Naive thymus-derived CD4-positive, alpha-beta T cell (primary cell): ENCODE measurements around the gene WDR83. TPM values are rescaled to one million over a fixed set of nuclear protein-coding genes. Genes with fewer than 3 reads are reported as not detected.
"Not testable (repeated sequence)": the region's sequence is repeated elsewhere in the genome, so short reads cannot be mapped to it uniquely, and the experiment has no call there.

ENCODE experiments used
- ATAC-seq: fragments of 150-1000 bp; cut with Tn5 transposase; 2 replicates; pipeline ENCODE4 v1.10.0; 2021; ENCODE audit warnings: mild to moderate bottlenecking, moderate library complexity
- CTCF ChIA-PET: fragments of 350-600 bp; sonication (Branson Sonifier 250); formaldehyde crosslinking; loops from one replicate; lab custom pipeline; 2021; ENCODE audit warnings: antibody characterized with exemption; lab: Charles Lee
- POLR2A ChIA-PET: fragments of 350-600 bp; sonication (Branson Sonifier 250); formaldehyde crosslinking; loops from one replicate; lab custom pipeline; 2021; ENCODE audit warnings: antibody characterized with exemption, inconsistent platforms; lab: Charles Lee
- DNase-seq, 9 donors: peaks; one replicate each; pipeline versions ENCODE4 v3.0.0 to v3.0.0-alpha.2; 2020 to 2022; ENCODE audit warnings: mixed read lengths in 1 of 9
- H3K27ac ChIP-seq: one replicate; pipeline ENCODE4 v1.7.0; 2013; ENCODE audit warnings: mild to moderate bottlenecking, low read depth, low read length, moderate library complexity
- H3K27me3 ChIP-seq, 2 donors: one replicate each; pipeline ENCODE4 v1.7.0; 2013; ENCODE audit warnings: low read length in 2 of 2, mild to moderate bottlenecking in 2 of 2, moderate library complexity in 2 of 2; ENCODE audit not compliant: control insufficient read depth in 2 of 2, insufficient read depth in 2 of 2
- H3K36me3 ChIP-seq, 3 experiments: 1 replicate in 2 of 3; 2 replicates in 1 of 3; pipeline ENCODE4 v1.7.0; 2013; ENCODE audit warnings: low read length in 3 of 3, mild to moderate bottlenecking in 3 of 3, moderate library complexity in 1 of 3; ENCODE audit not compliant: insufficient read depth in 3 of 3, control insufficient read depth in 2 of 3
- H3K4me1 ChIP-seq, 2 donors: one replicate each; pipeline ENCODE4 v1.7.0; 2013; ENCODE audit warnings: low read length in 2 of 2, mild to moderate bottlenecking in 2 of 2, moderate library complexity in 1 of 2; ENCODE audit not compliant: control insufficient read depth in 2 of 2, insufficient read depth in 2 of 2
- H3K4me3 ChIP-seq: 2 replicates; pipeline ENCODE4 v1.7.0; 2013; ENCODE audit warnings: mild to moderate bottlenecking, low read length
- H3K9me3 ChIP-seq, 3 experiments: 1 replicate in 2 of 3; 2 replicates in 1 of 3; pipeline ENCODE4 v1.7.0; 2013; ENCODE audit warnings: low read length in 3 of 3; ENCODE audit not compliant: control insufficient read depth in 2 of 3
- H3K27ac Mint-ChIP-seq, 9 donors: one replicate each; pipeline ENCODE4 v1.8.0; 2020 to 2022; ENCODE audit warnings: mixed read lengths in 9 of 9, mild to moderate bottlenecking in 8 of 9, moderate library complexity in 5 of 9, inconsistent platforms in 2 of 9
- H3K27me3 Mint-ChIP-seq, 5 donors: one replicate each; pipeline ENCODE4 v1.8.0; 2021 to 2022; ENCODE audit warnings: mixed read lengths in 5 of 5, mild to moderate bottlenecking in 1 of 5
- H3K36me3 Mint-ChIP-seq, 5 donors: one replicate each; pipeline ENCODE4 v1.8.0; 2020 to 2022; ENCODE audit warnings: mixed read lengths in 5 of 5, mild to moderate bottlenecking in 3 of 5, inconsistent platforms in 1 of 5
- H3K4me1 Mint-ChIP-seq, 7 donors: one replicate each; pipeline ENCODE4 v1.8.0; 2020 to 2022; ENCODE audit warnings: mixed read lengths in 7 of 7, mild to moderate bottlenecking in 3 of 7, inconsistent platforms in 1 of 7
- H3K4me3 Mint-ChIP-seq, 10 donors: one replicate each; pipeline ENCODE4 v1.8.0; 2020 to 2022; ENCODE audit warnings: mild to moderate bottlenecking in 10 of 10, mixed read lengths in 10 of 10, moderate library complexity in 6 of 10, inconsistent platforms in 2 of 10
- H3K9me3 Mint-ChIP-seq, 11 donors: one replicate each; pipeline ENCODE4 v1.8.0; 2020 to 2022; ENCODE audit warnings: mixed read lengths in 11 of 11, mild to moderate bottlenecking in 4 of 11, inconsistent platforms in 1 of 11, moderate library complexity in 1 of 11
- intact Hi-C, 2 donors: fragments of 100-400 bp; cut with micrococcal nuclease; formaldehyde crosslinking; loops; one replicate each; pipeline ENCODE4 v1.15.1; 2023
- polyA plus RNA-seq, 2 donors: library from polyadenylated mRNA; unstranded; fragments of 300-500 nt; fragmentation: Illumina TruSeq; gene quantifications; one replicate each; pipeline ENCODE4 v1.2.3, GENCODE V29; 2021
- total RNA-seq, 6 experiments: library from RNA in 5 of 6; stranded (reverse) in 5 of 6; gene quantifications; 1 replicate in 5 of 6; 2 replicates in 1 of 6; pipeline ENCODE4 v1.2.3 and lab custom pipeline; 2021 to 2026

The WDR83 gene
- total and polyA plus RNA-seq, 7 experiments from 2014 or later: 7.8 to 20.6 (median 14.7) TPM

- DNase-seq, H3K27me3 Mint-ChIP-seq, H3K27me3 ChIP-seq, ATAC-seq, H3K27ac ChIP-seq, H3K9me3 ChIP-seq, H3K4me3 ChIP-seq, H3K9me3 Mint-ChIP-seq, H3K27ac Mint-ChIP-seq, POLR2A ChIA-PET, H3K4me3 Mint-ChIP-seq, intact Hi-C loops, H3K4me1 ChIP-seq, H3K4me1 Mint-ChIP-seq: not testable (repeated sequence)
- H3K36me3 Mint-ChIP-seq: peaks cover 0 to 39% (median 4%) of the 10 kb centered on the region in 5 donors
- CTCF ChIA-PET: interaction anchor here (1.6 kb wide), 1 partner anchor 44 kb away, joined by 6 read pairs; no protein-coding TSS in a partner anchor
- peaks cover 0 to 68% (median 9%) of the 10 kb centered on the region in 3 experiments for H3K36me3 ChIP-seq
Measured at GRCh38 chr19:12713304-12713703, 46.7 kb downstream of the WDR83 start.

DNA sequence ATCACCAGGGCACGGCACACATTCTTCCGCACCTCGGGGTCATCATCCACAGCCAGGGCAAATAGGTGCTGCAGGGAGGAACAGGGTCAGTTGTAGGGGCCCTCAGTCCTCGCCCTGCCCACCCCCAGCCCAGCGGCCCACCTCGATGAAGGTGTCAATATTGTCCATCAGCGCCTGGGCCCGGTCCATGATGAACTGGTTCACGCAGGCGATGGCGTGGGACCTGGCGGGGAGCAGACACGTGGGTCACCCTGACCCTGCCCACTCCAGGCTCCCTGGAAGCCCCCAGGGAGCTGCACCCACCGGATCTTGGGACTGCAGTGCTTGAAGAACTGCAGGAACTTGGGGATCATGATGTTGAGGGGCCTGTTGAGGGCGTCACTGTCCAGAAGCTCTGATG, 48.5 kb downstream of the WDR83 start:
- Mint-ChIP-seq H3K36me3 (peaks cover 0 to 46% (median 4%) of the 10 kb centered on the region in 5 donors), H3K4me1 (peaks cover 4 to 19% (median 7%) of the 10 kb centered on the region in 7 donors), H3K4me3 (no peak overlapping the region), H3K27me3 (no peaks in the 10 kb centered on the region), H3K9me3 (no peaks in the 10 kb centered on the region), H3K27ac (no peak overlapping the region)
- POLR2A ChIA-PET: interaction anchor here (1.5 to 1.6 kb wide), 2 partner anchors 17 to 77 kb away, joined by 4 to 6 read pairs; no protein-coding TSS in a partner anchor
- H3K27ac ChIP-seq: no peak overlapping the region
- H3K4me3 ChIP-seq: no peak overlapping the region
- intact Hi-C loops: no loop called here
- DNase-seq: no peak
- H3K27me3 ChIP-seq: no peaks in the 10 kb centered on the region
- CTCF ChIA-PET: interaction anchor here (1.0 to 1.6 kb wide), 2 partner anchors 43 kb away, joined by 3 to 6 read pairs; no protein-coding TSS in a partner anchor
- ATAC-seq: no peak
- H3K36me3 ChIP-seq: peaks cover 0 to 61% (median 12%) of the 10 kb centered on the region in 3 experiments
- no peaks in the 10 kb centered on the region for H3K9me3 ChIP-seq
- H3K4me1 ChIP-seq: no peaks in the 10 kb centered on the region

GRCh38 chr19:12715929-12716328, 49.3 kb downstream of the WDR83 start:
- H3K36me3 ChIP-seq: peaks cover 0 to 53% (median 7%) of the 10 kb centered on the region in 3 experiments
- intact Hi-C loops: no loop called here
- no peaks in the 10 kb centered on the region for H3K9me3 ChIP-seq
- H3K36me3 Mint-ChIP-seq: peaks cover 0 to 39% (median 4%) of the 10 kb centered on the region in 5 donors
- CTCF ChIA-PET: interaction anchor here (0.8 to 2.7 kb wide), 4 partner anchors 18 to 142 kb away, joined by 3 to 10 read pairs (median 4); partner anchors contain the start of gene TRIR
- peaks cover 7 to 24% (median 14%) of the 10 kb centered on the region in 7 donors for H3K4me1 Mint-ChIP-seq
- no peaks in the 10 kb centered on the region for H3K27me3 Mint-ChIP-seq
- no peak overlapping the region for H3K4me3 Mint-ChIP-seq
- H3K4me3 ChIP-seq: no peak overlapping the region
- ATAC-seq (no peak), DNase-seq (no peak)
- peaks cover 4 to 6% of the 10 kb centered on the region in 2 donors for H3K4me1 ChIP-seq
- H3K27me3 ChIP-seq: no peaks in the 10 kb centered on the region
- POLR2A ChIA-PET: interaction anchor here (1.5 to 1.6 kb wide), 2 partner anchors 17 to 76 kb away, joined by 4 to 6 read pairs; no protein-coding TSS in a partner anchor
- no peaks in the 10 kb centered on the region for H3K9me3 Mint-ChIP-seq
- H3K27ac ChIP-seq: no peak overlapping the region
- H3K27ac Mint-ChIP-seq: peak overlapping the region in 1 of 9 donors; percentile 33

DNA sequence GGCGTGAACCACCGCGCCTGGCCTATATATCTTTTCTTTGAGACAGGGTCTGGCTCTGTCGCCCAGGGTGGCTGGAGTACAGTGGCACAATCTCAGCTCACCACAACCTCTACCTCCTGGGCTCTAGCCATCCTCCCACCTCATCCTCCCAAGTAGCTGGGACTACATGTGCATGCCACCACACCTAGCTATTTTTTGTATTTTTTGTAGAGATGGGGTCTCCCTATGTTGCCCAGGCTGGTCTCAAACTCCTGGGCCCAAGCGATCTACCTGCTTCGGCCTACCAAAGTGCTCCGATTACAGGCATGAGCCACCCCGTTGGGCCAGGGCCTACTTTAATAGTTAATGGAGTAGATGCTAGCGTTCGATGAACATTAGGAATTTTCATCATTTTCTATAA, 53.7 kb downstream of the WDR83 start:
- peak overlapping the region; percentile 85 for H3K27ac ChIP-seq
- Mint-ChIP-seq H3K9me3 (peaks cover 0 to 1% (median 0%) of the 10 kb centered on the region in 11 donors), H3K27ac (peak overlapping the region; percentile 76 to 95 (median 87)), H3K27me3 (peaks cover 0 to 2% (median 0%) of the 10 kb centered on the region in 5 donors), H3K4me3 (peak overlapping the region; percentile 82 to 96 (median 87)), H3K36me3 (peaks cover 0 to 18% (median 4%) of the 10 kb centered on the region in 5 donors), H3K4me1 (peaks cover 24 to 45% (median 39%) of the 10 kb centered on the region in 7 donors)
- peaks cover 11 to 16% of the 10 kb centered on the region in 2 donors for H3K4me1 ChIP-seq
- ChIA-PET CTCF (interaction anchor here (0.6 to 1.2 kb wide), 5 partner anchors 25 to 344 kb away, joined by 3 to 7 read pairs (median 3); no protein-coding TSS in a partner anchor), POLR2A (interaction anchor here (0.6 to 6.0 kb wide), 8 partner anchors 14 to 795 kb away, joined by 3 to 129 read pairs (median 5); partner anchors contain the start of genes FBXW9, GET3, JUNB and RNASEH2A)
- no peaks in the 10 kb centered on the region for H3K9me3 ChIP-seq
- ATAC-seq: no peak
- DNase-seq: no peak
- H3K4me3 ChIP-seq: peak overlapping the region; percentile 50
- H3K27me3 ChIP-seq: no peaks in the 10 kb centered on the region
- intact Hi-C loops: loop anchor here (5.0 kb wide), 5 partner anchors 38 to 217 kb away; partner anchors contain the start of genes CALR (in 2 of the 2), DHPS (in 1 of the 2), MAN2B1 (in 1 of the 2) and WDR83 (in 1 of the 2)
- H3K36me3 ChIP-seq: peaks cover 0 to 23% (median 3%) of the 10 kb centered on the region in 3 experiments

GRCh38 chr19:12720851-12721655, 54.4 kb downstream of the WDR83 start:
- H3K36me3 ChIP-seq: peaks cover 0 to 16% (median 3%) of the 10 kb centered on the region in 3 experiments
- ATAC-seq: no peak
- peaks cover 11 to 16% of the 10 kb centered on the region in 2 donors for H3K4me1 ChIP-seq
- H3K9me3 ChIP-seq: no peaks in the 10 kb centered on the region
- H3K4me3 ChIP-seq: peak overlapping the region; percentile 71
- Mint-ChIP-seq H3K27ac (peak overlapping the region; percentile 88 to 97 (median 93)), H3K27me3 (peaks cover 0 to 2% (median 0%) of the 10 kb centered on the region in 5 donors), H3K36me3 (peaks cover 0 to 16% (median 4%) of the 10 kb centered on the region in 5 donors), H3K9me3 (peaks cover 0 to 1% (median 0%) of the 10 kb centered on the region in 11 donors), H3K4me1 (peaks cover 24 to 43% (median 39%) of the 10 kb centered on the region in 7 donors), H3K4me3 (peak overlapping the region; percentile 86 to 96 (median 94))
- intact Hi-C loops: loop anchor here (5.0 kb wide), 5 partner anchors 39 to 216 kb away; partner anchors contain the start of genes CALR (in 2 of the 2), DHPS (in 1 of the 2), MAN2B1 (in 1 of the 2) and WDR83 (in 1 of the 2)
- ChIA-PET POLR2A (interaction anchor here (0.9 to 6.0 kb wide), 10 partner anchors 13 to 110 kb away, joined by 3 to 129 read pairs (median 6); partner anchors contain the start of genes FBXW9, GET3, JUNB and RNASEH2A), CTCF (interaction anchor here (0.6 to 3.1 kb wide), 6 partner anchors 13 to 117 kb away, joined by 3 to 13 read pairs (median 3); partner anchors contain the start of gene TRIR)
- peak in 3 of 9 donors; percentile 22 to 40 (median 24) for DNase-seq
- H3K27ac ChIP-seq: peak overlapping the region; percentile 85
- H3K27me3 ChIP-seq: no peaks in the 10 kb centered on the region
